ENCODE results near the gene ZNF827.

GRCh38 chr4:145808021-145808650 lies 130.5 kb downstream of the ZNF827 start:
- TF ChIP-seq CTCF (optimal IDR thresholded peaks at IDR 0.05 in 1 of 3, IDR thresholded peaks at IDR 0.05 in 1 of 3, conservative IDR thresholded peaks at IDR 0.05 in 1 of 3; ENCODE audit: extremely low read depth in 1 of 3, insufficient read depth in 2 of 3, low read length in 3 of 3) = no peak
- TF ChIP-seq EZH2 (IDR thresholded peaks at IDR 0.05; ENCODE audit: low read length) = no peak
